A673 (cell line): Measurements from ENCODE around the gene TMEM184A. TPM values are rescaled to one million over a fixed set of nuclear protein-coding genes. Genes with fewer than 3 reads are reported as not detected.

Experiments used
- BruUV-seq: library from RNA; stranded (reverse); fragments of 400-500 nt; replicated peaks from 2 replicates; lab custom pipeline; 2021; lab: Mats Ljungman, UMichigan
- CTCF ChIA-PET: fragments of 300-600 bp; sonication (Branson Sonifier 250); formaldehyde crosslinking; loops from one replicate; lab custom pipeline; 2022; ENCODE audit warnings: antibody characterized with exemption; lab: Charles Lee
- POLR2A ChIA-PET: fragments of 300-600 bp; sonication (Branson Sonifier 250); formaldehyde crosslinking; loops from one replicate; lab custom pipeline; 2022; ENCODE audit warnings: antibody characterized with exemption; ENCODE audit not compliant: low non-redundant PET; lab: Charles Lee
- DNase-seq: peaks from one replicate; pipeline ENCODE4 v3.0.0-alpha.2; 2015; ENCODE audit warnings: low spot score
- H3K27ac ChIP-seq: fragments of 200-600 bp; sonication (generic); 2 replicates; pipeline ENCODE4 v1.5.1; 2016; ENCODE audit warnings: mixed run types, low read depth, mild to moderate bottlenecking, mixed read lengths, antibody characterized with exemption, low read length; ENCODE audit not compliant: poor library complexity, severe bottlenecking
- H3K27me3 ChIP-seq: fragments of 200-600 bp; sonication (generic); replicated peaks from 2 replicates; pipeline ENCODE4 v1.6.1; 2017; ENCODE audit warnings: mixed run types, low read depth, mild to moderate bottlenecking, mixed read lengths, antibody characterized with exemption, low read length; ENCODE audit not compliant: insufficient read depth, poor library complexity
- H3K36me3 ChIP-seq: fragments of 200-600 bp; sonication (generic); 2 replicates; pipeline ENCODE4 v1.6.1; 2016; ENCODE audit warnings: mixed run types, mild to moderate bottlenecking, mixed read lengths, antibody characterized with exemption, low read length; ENCODE audit not compliant: insufficient read depth, poor library complexity, severe bottlenecking
- H3K4me1 ChIP-seq: fragments of 200-600 bp; sonication (generic); 2 replicates; pipeline ENCODE4 v1.6.1; 2017; ENCODE audit warnings: mixed run types, mild to moderate bottlenecking, mixed read lengths, antibody characterized with exemption, low read length; ENCODE audit not compliant: insufficient read depth, poor library complexity, severe bottlenecking
- H3K4me3 ChIP-seq: fragments of 200-600 bp; sonication (generic); 2 replicates; pipeline ENCODE4 v1.5.1; 2016; ENCODE audit warnings: low read depth, mixed run types, mild to moderate bottlenecking, mixed read lengths, low read length; ENCODE audit not compliant: poor library complexity, severe bottlenecking
- H3K9me3 ChIP-seq: fragments of 200-600 bp; sonication (generic); 2 replicates; pipeline ENCODE4 v1.6.1; 2016; ENCODE audit warnings: mixed run types, low read depth, mild to moderate bottlenecking, mixed read lengths, antibody characterized with exemption, low read length; ENCODE audit not compliant: poor library complexity, severe bottlenecking
- EZH2 ChIP-seq: fragments of 200-600 bp; sonication (generic); IDR thresholded peaks from 2 replicates; pipeline ENCODE4 v1.6.1; 2017; ENCODE audit warnings: borderline replicate concordance, low read depth, mild to moderate bottlenecking, mixed read lengths, antibody characterized with exemption, low read length; ENCODE audit not compliant: poor library complexity, severe bottlenecking
- intact Hi-C: fragments of 100-400 bp; cut with micrococcal nuclease; formaldehyde crosslinking; loops from one replicate; pipeline ENCODE4 v1.10.0; 2022; ENCODE audit not compliant: unreplicated experiment
- total RNA-seq: library from RNA; stranded (reverse); gene quantifications from 2 replicates; pipeline ENCODE4 v1.2.3, GENCODE V29; 2021
- TF ChIP-seq, protein P1 (sequence below): fragments of 300-800, 200-600 bp; sonication (generic); conservative IDR thresholded peaks from 2 replicates; pipeline ENCODE4 v1.5.1; 2017; ENCODE audit warnings: low read depth, mild to moderate bottlenecking, antibody characterized with exemption, low read length, moderate library complexity, mixed read lengths

The TMEM184A gene
- total RNA-seq, 1 experiment from 2014 or later, result not detected

DNA sequence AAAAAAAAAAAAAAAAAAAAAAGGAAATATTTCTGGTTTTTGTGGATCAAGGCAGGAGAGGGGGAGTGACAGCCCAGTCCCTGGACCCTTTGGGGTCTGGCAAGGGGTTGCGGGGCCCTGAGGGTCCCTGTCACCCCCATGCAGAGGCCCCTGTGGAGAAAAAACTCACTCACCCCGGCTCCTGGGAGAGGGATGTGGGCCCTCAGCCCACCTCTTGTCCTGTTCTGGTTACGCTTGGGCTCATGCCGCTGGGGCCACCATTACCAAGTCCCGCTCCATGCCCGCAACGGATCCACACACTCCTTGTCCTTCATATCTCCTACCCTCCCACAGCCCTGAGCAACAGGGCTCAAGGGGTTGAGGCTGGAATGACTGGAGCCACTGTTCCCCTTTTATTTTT is 1.0 kb upstream of the TMEM184A start:
- H3K36me3 ChIP-seq, result no peaks in the 10 kb centered on the region
- POLR2A ChIA-PET, result no interaction called here

DNA sequence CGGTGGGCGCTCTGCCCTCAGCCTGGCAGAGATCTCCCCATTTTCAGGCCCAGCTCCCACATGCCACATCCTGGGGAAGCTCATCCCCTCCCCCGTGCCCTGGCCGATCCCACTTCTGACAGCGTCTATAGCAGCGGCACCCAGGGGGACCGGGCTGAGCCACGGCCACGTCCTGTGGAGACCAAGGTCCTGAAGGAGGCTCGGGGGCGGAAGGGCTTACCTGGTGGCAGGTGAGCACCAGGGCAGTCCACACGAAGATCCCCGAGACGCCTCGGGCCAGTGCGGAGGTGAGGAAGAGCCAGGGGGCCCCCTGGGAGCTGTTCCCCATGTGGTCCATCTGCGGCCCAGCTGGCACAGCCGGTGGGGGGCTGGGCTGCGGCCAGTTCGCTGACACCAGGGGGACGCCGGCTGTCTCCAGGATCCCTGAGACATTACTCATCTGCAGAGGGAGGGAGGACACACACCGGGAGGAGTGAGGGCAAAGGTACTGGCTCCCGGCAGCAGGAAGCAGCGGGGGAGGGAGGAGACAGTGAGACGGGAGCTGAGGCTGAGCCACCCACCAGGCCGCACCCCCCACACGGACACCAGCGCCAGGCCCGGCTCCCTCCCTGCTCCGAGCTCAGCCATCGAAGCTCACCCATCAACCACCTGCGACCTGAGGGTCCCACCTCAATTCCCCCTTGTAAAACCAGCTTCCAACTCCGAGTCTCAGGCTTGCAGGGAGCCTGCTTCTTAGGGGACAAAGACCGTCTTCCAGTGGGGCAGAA is 776 bp downstream of the TMEM184A start:
- intact Hi-C loops, result no loop called here
- no peaks in the 10 kb centered on the region for H3K36me3 ChIP-seq
- ChIA-PET POLR2A (no interaction called here), CTCF (interaction anchor here (0.6 kb wide), 1 partner anchor 301 kb away, joined by 3 read pairs; no protein-coding TSS in a partner anchor)
- no peak for DNase-seq
- H3K27ac ChIP-seq, result no peak overlapping the region
- TF ChIP-seq, protein P1, sequence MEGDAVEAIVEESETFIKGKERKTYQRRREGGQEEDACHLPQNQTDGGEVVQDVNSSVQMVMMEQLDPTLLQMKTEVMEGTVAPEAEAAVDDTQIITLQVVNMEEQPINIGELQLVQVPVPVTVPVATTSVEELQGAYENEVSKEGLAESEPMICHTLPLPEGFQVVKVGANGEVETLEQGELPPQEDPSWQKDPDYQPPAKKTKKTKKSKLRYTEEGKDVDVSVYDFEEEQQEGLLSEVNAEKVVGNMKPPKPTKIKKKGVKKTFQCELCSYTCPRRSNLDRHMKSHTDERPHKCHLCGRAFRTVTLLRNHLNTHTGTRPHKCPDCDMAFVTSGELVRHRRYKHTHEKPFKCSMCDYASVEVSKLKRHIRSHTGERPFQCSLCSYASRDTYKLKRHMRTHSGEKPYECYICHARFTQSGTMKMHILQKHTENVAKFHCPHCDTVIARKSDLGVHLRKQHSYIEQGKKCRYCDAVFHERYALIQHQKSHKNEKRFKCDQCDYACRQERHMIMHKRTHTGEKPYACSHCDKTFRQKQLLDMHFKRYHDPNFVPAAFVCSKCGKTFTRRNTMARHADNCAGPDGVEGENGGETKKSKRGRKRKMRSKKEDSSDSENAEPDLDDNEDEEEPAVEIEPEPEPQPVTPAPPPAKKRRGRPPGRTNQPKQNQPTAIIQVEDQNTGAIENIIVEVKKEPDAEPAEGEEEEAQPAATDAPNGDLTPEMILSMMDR, result no peak
- no peak for TF ChIP-seq EZH2
- no peak overlapping the region for H3K4me3 ChIP-seq
- H3K27me3 ChIP-seq, result no peaks in the 10 kb centered on the region
- H3K4me1 ChIP-seq, result no peaks in the 10 kb centered on the region
- no peaks in the 10 kb centered on the region for H3K9me3 ChIP-seq
- no TSS peak for BruUV-seq

More for the DNA sequence above, 1.0 kb upstream of the TMEM184A start:
- DNase-seq, result no peak
- Histone ChIP-seq H3K4me1 (no peaks in the 10 kb centered on the region), H3K9me3 (no peaks in the 10 kb centered on the region), H3K27ac (no peak overlapping the region), H3K27me3 (no peaks in the 10 kb centered on the region), H3K4me3 (no peak overlapping the region)
- CTCF ChIA-PET, result no interaction called here
- BruUV-seq, result no TSS peak
- intact Hi-C loops, result no loop called here
- TF ChIP-seq EZH2, result no peak
- TF ChIP-seq, protein P1, result no peak

- Histone ChIP-seq H3K36me3 (no peaks in the 10 kb centered on the region), H3K4me3 (no peak overlapping the region), H3K9me3 (no peaks in the 10 kb centered on the region), H3K4me1 (no peaks in the 10 kb centered on the region), H3K27me3 (no peaks in the 10 kb centered on the region), H3K27ac (no peak overlapping the region)
- ChIA-PET CTCF (no interaction called here), POLR2A (no interaction called here)
- no peak for TF ChIP-seq EZH2
- TF ChIP-seq, protein P1, result no peak
- DNase-seq, result no peak
- no TSS peak for BruUV-seq
- intact Hi-C loops, result no loop called here
These were observed 1.5 kb downstream of the TMEM184A start for GRCh38 chr7:1554333-1555045.
